ENCODE measurements around the gene GGT5. TPM values are rescaled to one million over a fixed set of nuclear protein-coding genes. Genes with fewer than 3 reads are reported as not detected.

GGT5 gene
- total RNA-seq, 2 experiments from 2014 or later, result not detected

Other genes with a start within 250 kb of the GGT5 start
- gene GSTT4, start 239.6 kb downstream of the GGT5 start, total RNA-seq, result not detected
- 100 to 1,000 TPM; 100 to 102 TPM for gene CABIN1, start 233.8 kb downstream of the GGT5 start, total RNA-seq
- gene SUSD2, start 63.6 kb downstream of the GGT5 start, total RNA-seq, result under 1 TPM; 0.23 to 0.63 TPM
- 10 to 100 TPM; 33.2 to 37.9 TPM for gene SPECC1L, start 25.7 kb upstream of the GGT5 start, total RNA-seq
- gene ADORA2A, start 182.5 kb upstream of the GGT5 start, total RNA-seq, result 10 to 100 TPM; 19.7 to 19.8 TPM

Measured in activated CD4-positive, alpha-beta memory T cell treated with anti-CD3 and anti-CD28 coated beads, Interleukin-2, amount 10 ng/mL, durations not matched to agents 7 days and 5 days (primary cell).